Left kidney (tissue), 2 donors: ENCODE measurements around the gene CTNNBL1. TPM values are rescaled to one million over a fixed set of nuclear protein-coding genes. Genes with fewer than 3 reads are reported as not detected.
"Not testable (repeated sequence)": the region's sequence is repeated elsewhere in the genome, so short reads cannot be mapped to it uniquely, and the experiment has no call there.

Experiments used
- DNase-seq: peaks from one replicate; pipeline ENCODE4 v3.0.0-alpha.2; 2013
- polyA plus RNA-seq: library from polyadenylated mRNA; unstranded; fragments of 120-200 nt; gene quantifications from one replicate; pipeline ENCODE4 v1.2.1, GENCODE V29; 2013; ENCODE audit not compliant: insufficient read length

The CTNNBL1 gene
- polyA plus RNA-seq, 1 donor: 51.5 TPM

DNA sequence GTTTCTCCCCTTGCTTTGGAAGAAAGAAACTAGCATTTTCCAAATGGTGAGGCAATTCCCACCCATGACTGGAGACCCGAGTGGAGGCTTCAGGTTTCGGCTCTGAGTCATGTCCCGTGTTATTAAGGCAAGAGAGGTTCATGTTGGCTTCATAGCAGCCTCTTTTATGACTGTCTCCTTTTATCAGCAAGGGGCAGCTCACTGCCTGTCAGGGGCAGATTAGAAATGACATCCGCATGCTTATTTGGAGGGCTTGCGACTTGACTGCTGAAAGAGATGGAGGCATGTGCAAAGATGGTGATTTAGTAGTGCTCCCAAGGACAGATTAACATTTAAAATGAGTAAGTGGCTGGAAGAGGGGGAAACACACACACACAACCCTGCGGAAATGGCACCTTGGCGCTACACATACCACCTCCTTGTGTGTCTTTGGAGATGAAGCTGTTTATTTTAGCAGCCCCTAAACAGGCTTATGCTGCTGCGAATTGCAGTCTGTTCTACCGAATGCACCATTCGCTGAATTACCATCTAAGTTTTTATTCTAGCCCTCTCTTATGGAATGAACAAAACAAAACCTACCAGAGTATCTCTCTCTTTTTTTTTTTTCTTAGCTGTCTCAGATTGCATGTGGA lies 157.0 kb downstream of the CTNNBL1 start:
- no peak for DNase-seq

DNA sequence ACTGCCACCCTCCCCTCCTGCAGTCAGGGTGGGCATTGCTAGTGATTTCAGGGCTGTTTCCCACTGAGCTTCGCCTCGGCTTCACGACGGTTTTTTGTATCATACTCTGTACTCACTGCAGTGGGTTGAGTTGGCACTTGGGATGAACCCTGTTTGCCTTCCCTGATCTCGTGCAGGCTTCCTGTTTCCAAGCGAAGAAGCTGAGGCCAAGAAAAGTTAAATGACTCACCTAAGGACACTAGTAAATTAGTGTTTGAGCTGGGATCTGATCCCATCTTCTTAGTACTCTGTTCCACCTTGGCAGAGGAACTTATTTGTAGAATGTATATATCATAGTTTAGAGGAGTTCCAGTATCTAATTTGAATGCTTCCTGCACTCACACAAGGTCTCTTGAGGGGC lies 158.8 kb downstream of the CTNNBL1 start:
- no peak for DNase-seq

DNA sequence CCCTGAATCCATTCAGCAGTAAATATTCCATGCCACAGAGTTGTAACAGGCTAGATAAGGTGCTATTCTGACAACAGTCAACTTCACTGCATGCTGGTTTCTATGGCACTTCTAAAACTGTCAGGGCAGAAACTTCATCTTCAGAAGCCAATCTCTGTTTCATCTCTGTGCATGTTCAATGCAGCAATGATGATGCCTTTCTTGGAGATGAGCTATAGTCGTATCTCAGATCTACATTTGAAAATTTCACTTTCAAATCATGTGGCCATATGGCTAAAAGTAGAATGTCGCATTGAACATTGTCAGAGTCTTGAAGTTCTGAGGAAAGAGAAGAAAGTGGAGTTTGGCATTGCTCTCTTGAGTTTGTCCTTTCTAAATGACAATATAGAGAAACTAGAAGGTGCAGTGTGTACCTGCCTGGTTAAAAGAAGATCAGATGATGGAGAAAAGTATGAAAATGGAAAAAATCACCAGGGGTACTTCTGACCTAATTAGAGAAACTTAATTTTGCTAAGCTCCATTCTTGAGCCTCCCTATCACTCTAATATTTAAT lies 160.1 kb downstream of the CTNNBL1 start:
- DNase-seq: no peak

GRCh38 chr20:37856034-37856433 lies 162.2 kb downstream of the CTNNBL1 start:
- DNase-seq: not testable (repeated sequence)

- no peak for DNase-seq
Observed at GRCh38 chr20:37856932-37857660, 163.3 kb downstream of the CTNNBL1 start.

DNA sequence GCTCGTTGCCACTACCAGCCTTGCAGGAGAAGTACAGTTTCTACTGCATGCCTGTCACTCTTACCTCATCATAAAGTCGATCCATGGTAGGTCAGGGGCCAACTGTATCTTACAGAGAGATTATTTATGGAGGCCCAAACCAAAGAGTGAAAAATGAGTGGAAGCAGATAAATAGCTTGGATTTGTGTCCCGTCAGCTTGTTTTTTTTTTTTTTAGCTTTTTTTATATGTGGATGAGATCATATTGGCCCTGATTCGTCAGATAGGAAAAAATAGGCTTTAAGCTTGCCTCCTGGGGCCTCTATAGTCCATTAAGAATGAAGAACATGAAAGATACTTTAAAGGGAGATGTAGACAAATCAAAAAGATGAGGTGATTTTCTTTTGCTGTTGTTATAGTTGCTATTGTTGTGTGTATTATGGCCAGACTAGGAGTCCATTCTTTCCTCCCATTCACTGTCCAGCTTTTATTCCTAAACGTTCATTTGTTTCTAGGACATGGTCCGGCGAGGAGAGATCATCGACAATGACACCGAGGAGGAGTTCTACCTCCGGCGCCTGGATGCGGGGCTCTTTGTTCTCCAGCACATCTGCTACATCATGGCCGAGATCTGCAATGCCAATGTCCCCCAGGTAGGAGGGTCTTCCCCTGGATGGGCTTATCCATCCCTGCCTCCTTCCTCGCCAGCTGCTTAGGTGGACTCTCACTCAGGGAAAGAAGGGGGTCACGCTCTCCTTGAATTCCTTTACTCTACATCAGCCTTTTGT lies 165.8 kb downstream of the CTNNBL1 start:
- DNase-seq: no peak

GRCh38 chr20:37863289-37863688 lies 169.5 kb downstream of the CTNNBL1 start:
- no peak for DNase-seq

DNA sequence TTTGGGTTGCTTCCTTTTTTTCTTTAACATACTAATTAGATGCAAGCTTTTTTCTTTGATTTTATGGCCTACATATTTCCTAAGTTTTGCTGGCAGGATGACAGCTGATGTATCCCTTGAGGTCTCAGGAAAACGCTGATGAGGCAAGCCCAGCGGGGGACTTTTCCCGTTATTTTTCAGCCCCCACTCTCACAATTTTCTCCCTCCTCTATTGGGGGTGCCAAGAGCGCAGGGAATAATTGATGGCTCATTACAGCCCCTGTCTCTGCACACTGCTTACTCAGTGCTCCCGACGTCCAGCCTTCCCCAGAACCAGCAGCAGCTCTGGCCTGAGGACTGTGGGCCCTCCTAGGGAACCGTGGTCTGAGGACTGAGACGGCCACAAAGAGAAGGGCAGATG lies 170.5 kb downstream of the CTNNBL1 start:
- no peak for DNase-seq

GRCh38 chr20:37866051-37866450 lies 172.2 kb downstream of the CTNNBL1 start:
- no peak for DNase-seq

DNA sequence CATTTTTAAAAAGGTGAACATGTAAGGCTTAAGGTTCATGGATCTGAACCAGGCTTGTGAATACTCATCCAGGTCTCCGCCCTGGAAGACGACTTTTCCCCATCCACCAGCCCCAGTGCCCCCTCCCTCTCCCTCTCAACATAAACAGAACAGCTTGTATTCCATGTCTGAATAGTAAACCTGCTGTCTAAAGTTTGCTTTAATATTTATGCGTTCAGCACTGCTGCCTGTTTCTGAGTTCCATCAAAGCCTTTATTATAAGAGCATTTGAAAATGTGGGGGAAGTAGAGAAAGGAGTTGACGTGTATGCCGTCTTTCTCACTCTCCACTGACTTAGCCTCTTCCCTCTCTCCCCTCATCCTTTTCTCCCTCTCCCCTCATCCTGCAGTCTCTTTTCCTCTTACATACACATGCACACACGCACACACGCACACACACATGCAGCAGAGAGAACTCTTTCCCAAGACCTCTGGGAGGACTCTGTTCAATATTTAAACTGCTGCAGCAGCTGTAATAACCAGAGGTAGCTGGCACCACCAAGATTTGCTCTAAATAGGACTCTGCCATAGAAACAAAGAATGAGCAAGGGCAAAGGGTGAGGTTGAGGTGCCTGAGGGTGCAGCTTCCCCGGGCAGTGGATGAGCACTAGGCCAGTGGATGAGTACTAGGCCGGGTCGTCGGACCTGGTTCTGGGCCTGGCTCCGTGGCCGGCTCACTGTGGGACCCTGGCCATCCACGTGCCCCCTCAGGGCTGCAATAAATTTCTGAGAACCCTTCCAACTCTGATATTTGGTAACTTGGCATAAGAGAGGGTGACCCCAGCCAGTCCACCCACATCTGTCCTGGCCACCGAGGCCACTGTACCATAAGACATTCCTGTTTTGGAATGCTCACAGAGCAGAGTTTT lies 173.7 kb downstream of the CTNNBL1 start:
- DNase-seq: no peak

GRCh38 chr20:37868851-37869333 lies 175.1 kb downstream of the CTNNBL1 start:
- no peak for DNase-seq

GRCh38 chr20:37869334-37869861 lies 175.6 kb downstream of the CTNNBL1 start:
- DNase-seq: no peak

GRCh38 chr20:37870294-37870693 lies 176.5 kb downstream of the CTNNBL1 start:
- DNase-seq: no peak

GRCh38 chr20:37871751-37872150 lies 177.9 kb downstream of the CTNNBL1 start:
- no peak for DNase-seq

- no peak for DNase-seq
Observed at GRCh38 chr20:37872161-37872560, 178.3 kb downstream of the CTNNBL1 start.

DNA sequence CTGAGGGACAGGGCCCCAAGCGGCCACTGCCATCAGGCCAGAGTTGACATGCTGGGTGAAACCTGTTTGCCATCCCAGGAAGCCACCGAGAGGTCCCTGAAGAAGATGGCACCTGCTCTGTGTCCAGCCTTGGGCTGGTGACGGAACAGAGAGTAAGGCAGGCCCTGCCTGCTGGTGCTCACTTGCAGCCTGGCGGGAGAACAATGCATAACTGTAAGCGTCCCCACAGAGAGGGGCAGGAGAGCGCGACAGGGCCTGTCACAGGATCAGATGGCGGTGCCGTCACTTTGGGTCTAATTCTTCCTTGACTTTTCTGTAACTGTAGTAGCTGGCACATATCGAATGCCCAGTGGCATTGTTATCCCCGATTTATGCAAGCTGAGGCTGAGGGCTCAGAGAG lies 180.1 kb downstream of the CTNNBL1 start:
- DNase-seq: no peak

- no peak for DNase-seq
Observed at GRCh38 chr20:37875460-37876175, 181.8 kb downstream of the CTNNBL1 start.

DNA sequence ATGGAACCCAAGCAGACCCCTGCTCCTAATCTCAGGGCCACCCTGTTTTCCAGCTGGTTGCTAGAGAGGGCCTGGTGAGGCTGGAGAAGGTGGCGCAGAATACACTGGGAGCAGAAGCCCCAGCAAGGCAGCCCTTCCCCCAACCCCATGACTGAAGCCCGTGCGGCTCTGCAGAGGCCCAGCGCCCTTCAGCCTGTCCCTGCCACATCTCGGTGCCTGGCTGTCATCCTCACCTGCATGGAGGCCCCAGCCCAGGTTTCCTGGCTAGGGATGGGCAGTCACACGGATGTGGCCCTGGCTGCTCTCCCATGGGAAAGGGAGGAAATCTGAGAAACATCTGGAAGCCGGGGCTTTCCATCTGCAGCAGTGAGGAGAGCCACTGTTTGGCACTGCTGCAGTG lies 183.0 kb downstream of the CTNNBL1 start:
- no peak for DNase-seq

- DNase-seq: no peak
Observed at GRCh38 chr20:37877832-37878772, 184.3 kb downstream of the CTNNBL1 start.
